Fibroblast of mammary gland (primary cell): ENCODE data around the gene NEK10.

Experiments
- DNase-seq: peaks from one replicate; pipeline ENCODE4 v3.0.0-alpha.2; 2010; ENCODE audit warnings: low read depth
- H3K4me3 ChIP-seq: 2 replicates; pipeline ENCODE4 v1.5.1; 2011; ENCODE audit warnings: low read depth, mild to moderate bottlenecking, low read length, moderate library complexity; ENCODE audit not compliant: control insufficient read depth
- TF ChIP-seq, protein P1 (sequence below): conservative IDR thresholded peaks from 2 replicates; pipeline ENCODE4 v1.5.1; 2011; ENCODE audit warnings: low read depth, low read length, inconsistent platforms; ENCODE audit not compliant: control insufficient read depth, insufficient read depth

NEK10 gene

DNA sequence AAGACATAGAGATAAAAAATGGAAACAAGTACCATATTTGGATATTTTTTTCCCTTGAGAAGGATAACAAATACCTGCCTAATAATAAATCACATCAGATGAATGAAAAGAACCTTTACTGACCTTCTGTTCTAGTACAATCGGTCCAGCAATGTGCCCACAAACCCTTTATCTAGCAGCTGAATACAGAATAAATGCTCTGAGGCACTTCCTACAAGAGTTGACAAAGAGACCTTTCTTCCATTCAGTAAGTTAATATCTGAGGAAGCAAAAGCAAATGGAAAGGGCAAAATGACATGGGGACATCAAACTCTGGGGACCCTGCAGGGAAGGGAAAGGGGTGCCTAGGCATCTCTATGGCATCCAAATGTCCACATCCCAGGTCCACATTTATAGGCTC is 115.8 kb downstream of the NEK10 start:
- TF ChIP-seq, protein P1, sequence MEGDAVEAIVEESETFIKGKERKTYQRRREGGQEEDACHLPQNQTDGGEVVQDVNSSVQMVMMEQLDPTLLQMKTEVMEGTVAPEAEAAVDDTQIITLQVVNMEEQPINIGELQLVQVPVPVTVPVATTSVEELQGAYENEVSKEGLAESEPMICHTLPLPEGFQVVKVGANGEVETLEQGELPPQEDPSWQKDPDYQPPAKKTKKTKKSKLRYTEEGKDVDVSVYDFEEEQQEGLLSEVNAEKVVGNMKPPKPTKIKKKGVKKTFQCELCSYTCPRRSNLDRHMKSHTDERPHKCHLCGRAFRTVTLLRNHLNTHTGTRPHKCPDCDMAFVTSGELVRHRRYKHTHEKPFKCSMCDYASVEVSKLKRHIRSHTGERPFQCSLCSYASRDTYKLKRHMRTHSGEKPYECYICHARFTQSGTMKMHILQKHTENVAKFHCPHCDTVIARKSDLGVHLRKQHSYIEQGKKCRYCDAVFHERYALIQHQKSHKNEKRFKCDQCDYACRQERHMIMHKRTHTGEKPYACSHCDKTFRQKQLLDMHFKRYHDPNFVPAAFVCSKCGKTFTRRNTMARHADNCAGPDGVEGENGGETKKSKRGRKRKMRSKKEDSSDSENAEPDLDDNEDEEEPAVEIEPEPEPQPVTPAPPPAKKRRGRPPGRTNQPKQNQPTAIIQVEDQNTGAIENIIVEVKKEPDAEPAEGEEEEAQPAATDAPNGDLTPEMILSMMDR, result no peak
- H3K4me3 ChIP-seq, result no peak overlapping the region
- DNase-seq, result no peak

DNA sequence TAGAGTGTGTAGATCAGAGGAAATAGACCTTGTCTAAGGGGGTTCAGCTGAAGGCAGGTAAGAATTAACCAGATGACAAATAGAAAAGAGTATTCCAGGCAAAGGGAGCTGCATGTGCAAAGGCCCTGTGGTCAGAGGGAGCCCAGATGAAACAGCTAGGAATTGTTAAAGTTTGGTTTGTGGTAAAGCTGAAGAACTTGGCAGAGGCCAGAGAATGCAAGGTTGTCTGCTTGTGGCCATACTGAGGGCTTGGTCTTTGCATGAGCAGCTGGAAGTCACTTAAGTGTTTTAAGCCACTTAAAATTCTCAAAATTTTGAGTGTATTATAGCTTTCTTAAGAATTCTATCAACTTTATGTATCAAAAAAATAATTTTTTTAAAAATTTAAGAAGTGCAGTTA is 116.5 kb downstream of the NEK10 start:
- no peak for DNase-seq
- H3K4me3 ChIP-seq, result no peak overlapping the region
- TF ChIP-seq, protein P1, result no peak

DNA sequence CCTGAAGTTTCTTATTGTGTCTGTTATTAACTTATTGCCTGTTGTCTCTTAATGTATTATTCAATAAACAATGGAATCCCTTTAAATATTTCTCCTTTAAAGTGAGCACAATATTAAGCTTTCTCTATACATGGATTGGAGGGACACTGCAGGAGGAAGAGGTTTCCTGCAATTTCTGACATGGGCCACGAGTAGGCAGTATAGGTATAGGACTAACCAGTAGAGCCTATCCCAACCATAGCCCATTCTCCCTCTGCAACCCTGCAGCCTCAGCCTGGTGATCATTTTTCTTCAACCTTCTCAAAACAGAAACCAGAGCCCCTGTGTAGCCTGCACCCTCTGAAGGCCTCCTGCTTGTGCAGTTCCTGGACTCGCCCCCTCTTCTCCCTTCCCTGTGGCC is 124.8 kb downstream of the NEK10 start:
- no peak overlapping the region for H3K4me3 ChIP-seq
- TF ChIP-seq, protein P1, result no peak
- no peak for DNase-seq

DNA sequence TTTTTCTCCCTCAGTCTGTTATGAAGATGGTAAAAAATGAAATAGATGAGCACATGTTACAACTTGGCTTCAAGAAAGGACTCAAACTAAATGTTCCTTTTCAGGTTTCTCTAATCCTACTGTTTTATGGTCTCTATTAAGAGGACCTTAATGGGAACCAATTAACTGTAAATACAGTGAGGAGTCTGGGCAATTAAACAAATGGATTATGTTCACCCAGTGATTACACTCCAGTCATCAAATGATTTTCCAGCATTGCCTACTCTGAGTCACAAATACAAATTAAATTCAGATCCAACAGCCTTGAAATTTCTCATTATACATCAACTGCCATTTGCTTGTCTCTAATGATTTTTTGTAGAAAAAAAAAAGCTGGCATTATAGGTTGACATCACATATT is 129.2 kb downstream of the NEK10 start:
- no peak for DNase-seq
- TF ChIP-seq, protein P1, result no peak
- H3K4me3 ChIP-seq, result no peak overlapping the region

DNA sequence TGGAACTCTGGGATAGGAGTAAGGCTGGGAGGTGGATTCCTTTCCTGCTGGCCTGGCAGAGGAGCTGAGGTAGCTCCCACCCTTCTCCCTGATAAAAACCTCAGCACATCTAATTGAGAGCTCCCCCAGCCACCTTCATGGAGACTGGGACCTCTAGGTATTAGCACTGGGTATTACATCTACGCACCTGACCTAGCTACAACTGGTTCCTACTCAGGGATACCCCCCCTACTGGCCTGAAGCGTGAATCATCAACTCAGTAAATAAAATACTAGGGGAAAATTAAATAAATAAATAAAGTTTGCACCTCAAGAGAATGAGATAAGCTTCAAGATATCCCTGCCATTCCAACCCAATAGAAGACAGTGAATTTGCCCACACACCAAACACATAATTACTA is 140.4 kb downstream of the NEK10 start:
- DNase-seq, result no peak
- TF ChIP-seq, protein P1, result peak; percentile 18
- H3K4me3 ChIP-seq, result no peak overlapping the region

DNA sequence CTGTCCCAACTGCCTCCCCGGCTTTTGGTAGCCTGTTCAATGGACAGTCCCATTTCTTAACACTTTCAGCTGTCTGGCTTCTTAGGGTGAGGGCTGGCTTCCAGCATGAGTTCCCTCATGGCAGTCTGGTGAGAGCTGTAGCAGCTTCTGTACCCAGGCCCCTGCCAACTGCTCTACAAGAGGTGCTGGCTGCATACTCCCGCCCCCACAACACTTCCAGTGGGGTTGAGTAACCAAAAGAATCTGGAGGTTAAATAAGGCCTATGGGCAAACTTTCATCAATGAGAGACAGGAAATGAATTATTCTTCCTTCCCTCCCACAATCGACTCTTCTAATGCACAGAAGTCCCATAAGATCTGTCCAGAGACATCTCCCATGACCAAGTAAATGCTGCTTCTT is 145.0 kb downstream of the NEK10 start:
- DNase-seq, result peak; percentile 58
- H3K4me3 ChIP-seq, result no peak overlapping the region
- TF ChIP-seq, protein P1, result no peak

DNA sequence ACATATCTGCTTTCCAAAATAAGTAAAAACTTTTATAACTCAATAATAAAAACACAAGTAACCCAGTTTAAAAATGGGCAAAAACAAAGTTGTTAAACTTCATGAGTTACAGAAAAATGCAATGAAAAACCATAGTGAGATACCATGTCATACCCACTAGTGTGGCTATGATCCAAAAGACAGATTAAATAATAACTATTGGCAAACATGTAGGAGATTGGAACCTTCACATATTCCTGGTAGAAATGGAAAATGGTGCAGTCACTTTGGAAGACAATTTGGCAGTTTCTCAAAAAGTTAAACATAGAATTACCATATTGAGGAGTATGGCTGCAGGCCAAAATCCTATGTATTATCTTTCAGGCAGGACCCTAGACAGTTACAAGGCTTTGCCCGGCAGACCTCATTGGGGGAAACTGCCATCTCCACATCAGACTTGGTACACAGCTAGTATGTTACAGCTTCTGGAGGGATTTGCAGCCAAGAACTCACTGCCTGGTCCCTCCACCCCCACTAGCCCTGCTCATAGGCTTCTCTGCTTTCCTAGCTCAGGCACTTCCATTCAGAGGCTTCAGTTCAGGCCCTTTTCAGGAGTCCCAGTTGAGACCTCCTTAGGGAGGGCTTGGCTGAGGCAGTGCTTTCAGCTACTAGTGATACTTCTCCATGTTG is 147.8 kb downstream of the NEK10 start:
- no peak for DNase-seq
- TF ChIP-seq, protein P1, result no peak
- H3K4me3 ChIP-seq, result no peak overlapping the region
